Subcutaneous adipose tissue (tissue), 4 donors: Measurements from ENCODE around the gene IL23A. TPM values are rescaled to one million over a fixed set of nuclear protein-coding genes. Genes with fewer than 3 reads are reported as not detected.

Experiments
- total RNA-seq, 4 donors: library from RNA; depleted of rRNA; stranded (reverse); fragments of >200 nt; gene quantifications; one replicate each; pipeline ENCODE4 v1.1.0, GENCODE V29; 2016
- TF ChIP-seq, protein P1 (sequence below): fragments of 450-650 bp; IDR thresholded peaks from one replicate; pipeline ENCODE4 v1.5.1; 2016; ENCODE audit warnings: low read depth, mild to moderate bottlenecking, control low read depth, antibody characterized with exemption, moderate library complexity

Gene IL23A
- total RNA-seq, 4 donors from 2014 or later = 1.0 TPM; not detected in 3

DNA sequence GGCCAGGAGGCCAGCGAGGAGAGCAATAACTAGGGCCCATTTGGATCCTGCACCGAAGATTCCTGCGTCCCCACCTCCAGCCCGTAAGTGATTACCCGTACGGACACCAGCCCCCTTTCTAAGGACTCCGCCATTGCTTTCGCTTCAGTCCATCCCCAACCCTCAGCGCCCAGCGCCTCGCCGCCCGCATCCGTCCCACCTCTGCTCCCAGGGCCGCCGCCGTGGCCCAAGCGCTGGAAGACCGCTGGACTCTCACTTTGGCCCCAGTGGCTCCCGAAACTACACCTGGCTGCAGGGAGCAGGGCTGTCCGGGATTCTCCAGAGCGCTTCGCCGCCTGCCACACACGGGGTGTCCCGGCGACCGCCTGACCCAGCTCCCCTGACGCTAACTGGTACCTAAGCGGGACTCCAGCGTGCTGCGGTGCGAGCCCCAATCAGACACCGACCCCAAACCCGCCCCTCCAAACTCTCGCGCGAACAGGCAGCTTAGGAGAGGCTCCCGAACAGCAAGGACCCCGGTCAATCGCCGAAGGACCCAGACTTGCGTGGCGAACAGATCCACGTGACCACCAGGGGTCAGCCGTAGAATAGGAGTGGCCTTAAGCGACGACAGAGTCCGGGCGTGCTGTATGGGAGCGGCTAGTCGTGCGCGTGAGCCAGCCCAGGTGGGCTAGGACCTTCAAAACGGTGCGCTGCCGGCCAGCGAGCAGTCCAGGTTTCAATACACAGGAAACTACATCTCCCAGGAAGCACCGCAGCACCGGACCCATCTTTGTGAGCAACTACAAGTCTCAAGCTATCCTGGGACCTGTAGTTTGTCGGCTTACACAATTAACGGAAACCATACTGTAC, 22.8 kb upstream of the IL23A start, which contains the start of gene CNPY2:
Gene CNPY2 (minus strand): TSS at position 367 of the 852 bp plus-strand sequence. CDS start 771 bp downstream, outside the sequence.
- TF ChIP-seq, protein P1, sequence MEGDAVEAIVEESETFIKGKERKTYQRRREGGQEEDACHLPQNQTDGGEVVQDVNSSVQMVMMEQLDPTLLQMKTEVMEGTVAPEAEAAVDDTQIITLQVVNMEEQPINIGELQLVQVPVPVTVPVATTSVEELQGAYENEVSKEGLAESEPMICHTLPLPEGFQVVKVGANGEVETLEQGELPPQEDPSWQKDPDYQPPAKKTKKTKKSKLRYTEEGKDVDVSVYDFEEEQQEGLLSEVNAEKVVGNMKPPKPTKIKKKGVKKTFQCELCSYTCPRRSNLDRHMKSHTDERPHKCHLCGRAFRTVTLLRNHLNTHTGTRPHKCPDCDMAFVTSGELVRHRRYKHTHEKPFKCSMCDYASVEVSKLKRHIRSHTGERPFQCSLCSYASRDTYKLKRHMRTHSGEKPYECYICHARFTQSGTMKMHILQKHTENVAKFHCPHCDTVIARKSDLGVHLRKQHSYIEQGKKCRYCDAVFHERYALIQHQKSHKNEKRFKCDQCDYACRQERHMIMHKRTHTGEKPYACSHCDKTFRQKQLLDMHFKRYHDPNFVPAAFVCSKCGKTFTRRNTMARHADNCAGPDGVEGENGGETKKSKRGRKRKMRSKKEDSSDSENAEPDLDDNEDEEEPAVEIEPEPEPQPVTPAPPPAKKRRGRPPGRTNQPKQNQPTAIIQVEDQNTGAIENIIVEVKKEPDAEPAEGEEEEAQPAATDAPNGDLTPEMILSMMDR = no peak

- TF ChIP-seq, protein P1 = no peak
These were observed 21.0 kb upstream of the IL23A start for GRCh38 chr12:56317675-56318074.

DNA sequence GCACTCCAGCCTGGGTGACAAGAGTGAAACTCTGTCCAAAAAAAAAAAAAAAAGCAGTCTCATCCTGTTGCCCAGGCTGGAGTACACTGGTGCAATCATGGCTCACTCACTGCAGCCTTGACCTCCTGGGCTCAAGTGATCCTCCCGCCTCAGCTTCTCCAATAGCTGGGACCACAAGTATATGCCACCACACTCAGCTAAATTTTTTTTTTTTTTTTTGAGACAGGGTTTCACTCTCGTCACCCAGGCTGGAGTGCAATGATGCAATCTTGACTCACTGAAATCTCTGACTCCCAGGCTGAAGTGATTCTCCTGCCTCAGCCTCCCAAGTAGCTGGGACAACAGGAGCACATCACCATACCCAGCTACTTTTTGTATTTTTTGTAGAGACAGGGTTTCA, 17.7 kb upstream of the IL23A start:
- TF ChIP-seq, protein P1 = no peak

DNA sequence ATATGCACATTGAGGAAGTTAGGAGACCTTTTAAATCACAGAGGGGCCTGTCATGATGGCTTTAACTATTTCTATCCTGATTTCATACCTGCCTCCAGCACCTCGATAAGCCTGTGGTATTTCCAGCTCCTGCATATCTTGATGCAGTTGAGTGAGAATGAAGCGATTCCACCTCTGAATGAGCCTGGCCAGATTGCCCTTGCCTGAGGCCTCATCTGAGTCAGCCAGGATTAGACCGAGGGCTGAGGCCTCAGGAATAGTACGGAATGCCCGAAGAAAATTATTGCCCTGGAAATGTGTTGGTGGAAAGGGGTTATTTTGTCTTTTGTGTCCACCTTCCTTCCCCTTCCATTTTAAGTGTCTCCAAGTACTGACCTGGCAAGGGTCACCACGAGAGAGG, 14.5 kb upstream of the IL23A start:
- TF ChIP-seq, protein P1 = no peak

GRCh38 chr12:56326126-56326525, 12.6 kb upstream of the IL23A start:
- TF ChIP-seq, protein P1 = no peak

DNA sequence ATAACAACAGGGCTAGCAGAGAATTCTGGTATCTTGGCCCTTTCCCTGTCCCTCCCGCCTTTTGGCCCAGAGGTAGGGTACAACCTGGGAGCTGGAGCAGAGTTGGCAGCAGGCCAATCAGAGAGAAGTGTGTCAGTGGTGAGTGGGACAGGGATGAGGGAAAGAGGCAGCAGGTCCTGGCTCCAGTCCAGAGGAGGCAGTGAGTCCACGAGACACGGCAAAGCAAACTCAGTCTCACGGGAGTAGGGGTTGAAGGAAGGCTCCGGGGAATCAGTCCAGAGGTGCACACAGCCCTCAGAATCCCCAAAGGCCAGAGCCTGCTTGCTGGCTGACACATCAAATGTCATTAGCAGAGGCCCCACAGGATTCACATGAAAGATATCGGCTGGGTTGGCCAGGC, 12.2 kb upstream of the IL23A start:
- TF ChIP-seq, protein P1 = no peak

DNA sequence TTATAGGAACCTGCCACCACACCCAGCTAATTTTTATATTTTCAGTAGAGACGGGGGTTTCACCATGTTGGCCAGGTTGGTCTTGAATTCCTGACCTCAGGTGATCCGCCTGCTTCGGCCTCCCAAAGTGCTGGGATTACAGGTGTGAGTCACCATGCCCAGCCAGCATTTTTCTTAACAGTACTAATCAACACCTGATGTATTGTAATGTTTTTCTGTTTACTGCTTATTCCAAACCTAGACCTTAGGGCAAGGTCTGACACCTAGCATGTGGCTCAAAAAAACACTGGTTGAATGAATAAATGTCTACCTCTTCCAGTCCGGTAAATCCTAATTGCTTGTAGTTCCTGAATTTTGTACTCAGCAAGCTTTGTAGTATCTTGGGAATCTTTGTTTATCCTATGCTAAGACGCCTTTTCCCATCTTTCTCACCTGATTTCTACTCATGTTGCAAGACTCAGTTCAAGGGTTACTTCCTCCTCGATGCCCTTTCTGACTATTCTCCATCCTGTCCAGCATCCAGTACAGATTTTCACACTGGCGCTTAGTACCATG, 7.7 kb upstream of the IL23A start:
- TF ChIP-seq, protein P1 = no peak
